NCI-H2171 treated with DMSO at 0.1 percent for 48 hours (cell line): ENCODE measurements around the gene ENPP7.
"Not testable (repeated sequence)": the region's sequence is repeated elsewhere in the genome, so short reads cannot be mapped to it uniquely, and the experiment has no call there.

Source experiments
- DNase-seq: peaks from one replicate; lab custom pipeline; 2025; lab: John Stamatoyannopoulos, UW

Gene ENPP7

GRCh38 chr17:79749156-79749815 is 18.5 kb downstream of the ENPP7 start:
- peak; percentile 84 for DNase-seq

GRCh38 chr17:79749958-79750357 is 19.2 kb downstream of the ENPP7 start:
- DNase-seq: no peak

- no peak for DNase-seq
These were observed 20.2 kb downstream of the ENPP7 start for GRCh38 chr17:79750650-79751545.

GRCh38 chr17:79752175-79752574 is 21.4 kb downstream of the ENPP7 start:
- no peak for DNase-seq

GRCh38 chr17:79754370-79754769 is 23.6 kb downstream of the ENPP7 start:
- DNase-seq: no peak

- not testable (repeated sequence) for DNase-seq
These were observed 24.2 kb downstream of the ENPP7 start for GRCh38 chr17:79754903-79755302.

- no peak for DNase-seq
These were observed 24.8 kb downstream of the ENPP7 start for GRCh38 chr17:79755591-79755990.

GRCh38 chr17:79757140-79757745 is 26.5 kb downstream of the ENPP7 start:
- DNase-seq: no peak

- no peak for DNase-seq
These were observed 27.5 kb downstream of the ENPP7 start for GRCh38 chr17:79758271-79758670.

GRCh38 chr17:79760197-79760906 is 29.6 kb downstream of the ENPP7 start:
- peak; percentile 55 for DNase-seq

- peak; percentile 81 for DNase-seq
These were observed 31.3 kb downstream of the ENPP7 start for GRCh38 chr17:79761894-79762589.

- no peak for DNase-seq
These were observed 35.0 kb downstream of the ENPP7 start for GRCh38 chr17:79765708-79766107.

- no peak for DNase-seq
These were observed 39.1 kb downstream of the ENPP7 start for GRCh38 chr17:79769570-79770506.

GRCh38 chr17:79771276-79771675 is 40.5 kb downstream of the ENPP7 start:
- DNase-seq: no peak

- not testable (repeated sequence) for DNase-seq
These were observed 42.0 kb downstream of the ENPP7 start for GRCh38 chr17:79772726-79773125.

- DNase-seq: no peak
These were observed 43.8 kb downstream of the ENPP7 start for GRCh38 chr17:79774561-79774975.

GRCh38 chr17:79775632-79776031 is 44.9 kb downstream of the ENPP7 start:
- no peak for DNase-seq

GRCh38 chr17:79776376-79777119 is 45.8 kb downstream of the ENPP7 start:
- peak; percentile 42 for DNase-seq

- peak; percentile 83 for DNase-seq
These were observed 46.6 kb downstream of the ENPP7 start for GRCh38 chr17:79777120-79777893.
